ENCODE results near the gene FMO1. TPM values are rescaled to one million over a fixed set of nuclear protein-coding genes. Genes with fewer than 3 reads are reported as not detected.

The FMO1 gene
- total and polyA plus RNA-seq, 2 of the 8 experiments (the other 6 are each of a cell fraction or from before 2014, with no cell fraction given) = 0.11 TPM; not detected in 1

- H3K27ac ChIP-seq (ENCODE audit: low read depth, low read length) = no peak overlapping the region
- H3K4me1 ChIP-seq (replicated peaks in 1 of 4; ENCODE audit: control insufficient read depth in 3 of 4, insufficient read depth in 4 of 4, low read length in 3 of 4) = peaks cover 0 to 12% (median 0%) of the 10 kb centered on the region in 4 experiments; a peak in 2 of 7 replicates
- no peak overlapping the region for H2BK15ac ChIP-seq (ENCODE audit: low read length)
- ChIA-PET POLR2A (ENCODE audit: partially characterized antibody) (interaction anchor here (0.6 to 1.1 kb wide), 2 partner anchors 9 to 187 kb away, joined by 3 to 4 read pairs; no protein-coding TSS in a partner anchor), CTCF (ENCODE audit: partially characterized antibody) (interaction anchor here (0.6 to 1.2 kb wide), 5 partner anchors 17 to 125 kb away, joined by 3 to 5 read pairs (median 3); no protein-coding TSS in a partner anchor)
- no peaks in the 10 kb centered on the region for H3K27me3 ChIP-seq (replicated peaks in 1 of 4; ENCODE audit: control insufficient read depth in 3 of 4, extremely low read depth in 1 of 4, insufficient read depth in 3 of 4, low read length in 3 of 4)
- H3K4ac ChIP-seq (replicated peaks; ENCODE audit: insufficient read length, low read depth, low read length) = no peak overlapping the region
- no peak overlapping the region for H2BK120ac ChIP-seq (replicated peaks; ENCODE audit: low read depth, low read length)
- no peak overlapping the region for H3K23ac ChIP-seq (ENCODE audit: insufficient read length)
- H4K8ac ChIP-seq (ENCODE audit: extremely low read depth, insufficient read depth, low read length) = no peak overlapping the region
- H2BK20ac ChIP-seq (ENCODE audit: low read length) = no peak overlapping the region; the same call in 1 of the 2 replicates
- H3K4me2 ChIP-seq (ENCODE audit: insufficient read depth in 1 of 2, low read depth in 2 of 2, low read length in 2 of 2) = no peak overlapping the region
- no peak overlapping the region for H2BK12ac ChIP-seq (ENCODE audit: low read depth, low read length)
- FAIRE-seq (no peak), DNase-seq (ENCODE audit: low read depth in 1 of 2, low spot score in 2 of 2) (no peak)
- H3K9ac ChIP-seq (replicated peaks in 1 of 4; ENCODE audit: extremely low read depth in 1 of 4, low read depth in 3 of 4, low read length in 3 of 4) = no peak overlapping the region
- no peak overlapping the region for H3K14ac ChIP-seq (ENCODE audit: insufficient read length)
- H2BK5ac ChIP-seq (ENCODE audit: low read depth, low read length) = no peak overlapping the region
- H3K79me1 ChIP-seq (ENCODE audit: low read depth, low read length) = no peaks in the 10 kb centered on the region
- H4K5ac ChIP-seq (ENCODE audit: insufficient read length, low read depth, low read length) = no peak overlapping the region
- H4K91ac ChIP-seq (replicated peaks; ENCODE audit: insufficient read length, low read length) = no peak overlapping the region
- H3K79me2 ChIP-seq (ENCODE audit: control insufficient read depth in 1 of 2, insufficient read depth in 2 of 2, low read length in 2 of 2) = no peaks in the 10 kb centered on the region
- H3K36me3 ChIP-seq (ENCODE audit: control insufficient read depth in 2 of 4, insufficient read depth in 4 of 4, low read length in 3 of 4) = no peaks in the 10 kb centered on the region
- no peak overlapping the region for H3K18ac ChIP-seq (ENCODE audit: extremely low read depth, low read length)
- H3K23me2 ChIP-seq (ENCODE audit: low read depth, low read length) = no peaks in the 10 kb centered on the region
- H3K9me3 ChIP-seq (ENCODE audit: insufficient read depth in 2 of 2, low read depth in 1 of 2, low read length in 1 of 2) = no peaks in the 10 kb centered on the region
- no peak overlapping the region for H2AFZ ChIP-seq (ENCODE audit: low read length)
- no peak overlapping the region for H3K56ac ChIP-seq (replicated peaks; ENCODE audit: insufficient read length, low read depth, low read length)
- no peaks in the 10 kb centered on the region for H4K20me1 ChIP-seq (replicated peaks in 1 of 2; ENCODE audit: control insufficient read depth in 1 of 2, insufficient read depth in 2 of 2, low read length in 2 of 2)
- 93% methylated on average over 3 of the region's 3 CpGs; no CpG with 5 or more reads in 1 of the 2 experiments for WGBS, 2 experiments (ENCODE audit: extremely low coverage in 1 of 2, insufficient coverage in 1 of 2, insufficient read length in 1 of 2, insufficient replicate concordance in 2 of 2, low coverage in 1 of 2, low lambda C conversion rate in 2 of 2, missing lambda C conversion rate in 1 of 2)
- no peak overlapping the region for H3K4me3 ChIP-seq (ENCODE audit: extremely low read depth in 1 of 4, insufficient read depth in 2 of 4, low read depth in 3 of 4, low read length in 4 of 4)
- H2AK5ac ChIP-seq (ENCODE audit: low read depth, low read length) = no peak overlapping the region
- TF ChIP-seq CEBPB (IDR thresholded peaks at IDR 0.05; ENCODE audit: low read depth, low read length) (no peak), MAX (IDR thresholded peaks at IDR 0.05) (no peak), HDAC2 (IDR thresholded peaks at IDR 0.05; ENCODE audit: borderline replicate concordance in 1 of 2, low read depth in 2 of 2, low read length in 2 of 2) (no peak), ATF3 (IDR thresholded peaks at IDR 0.05; ENCODE audit: insufficient read depth, low read depth, low read length) (no peak), BRCA1 (IDR thresholded peaks at IDR 0.05; ENCODE audit: low read depth, low read length) (no peak), CTCF (IDR thresholded peaks at IDR 0.05; ENCODE audit: control extremely low read depth in 1 of 3, insufficient read depth in 1 of 3, low read depth in 1 of 3, low read length in 3 of 3) (no peak), POLR2AphosphoS5 (IDR thresholded peaks at IDR 0.05; ENCODE audit: low read depth, low read length) (no peak), CHD1 (IDR thresholded peaks at IDR 0.05; ENCODE audit: low read depth, low read length) (no peak), CBX8 (IDR thresholded peaks at IDR 0.05; ENCODE audit: borderline replicate concordance, low read depth, low read length) (no peak)
Measured at GRCh38 chr1:171206204-171206977, 41.9 kb upstream of the FMO1 start.

All from H1 (cell line).